Karpas-422 (cell line): ENCODE data around the gene ZFHX3. TPM values are rescaled to one million over a fixed set of nuclear protein-coding genes. Genes with fewer than 3 reads are reported as not detected.

ENCODE experiments used
- DNase-seq: peaks from one replicate; pipeline ENCODE4 v3.0.0-alpha.2; 2015
- H2AFZ ChIP-seq: fragments of 200-600 bp; sonication (generic); 2 replicates; pipeline ENCODE4 v1.6.1; 2014; ENCODE audit warnings: antibody characterized with exemption, low read length, mixed read lengths
- H3K27ac ChIP-seq: fragments of 200-600 bp; sonication (generic); 2 replicates; pipeline ENCODE4 v1.5.1; 2014; ENCODE audit warnings: mild to moderate bottlenecking, low read length, moderate library complexity
- H3K27me3 ChIP-seq: fragments of 200-600 bp; sonication (generic); 2 replicates; pipeline ENCODE4 v1.6.1; 2014; ENCODE audit warnings: low read length, mixed read lengths
- H3K36me3 ChIP-seq: fragments of 200-600 bp; sonication (generic); 2 replicates; pipeline ENCODE4 v1.6.1; 2014; ENCODE audit warnings: low read length, mixed read lengths; ENCODE audit not compliant: insufficient read depth
- H3K4me1 ChIP-seq: fragments of 200-600 bp; sonication (generic); 2 replicates; pipeline ENCODE4 v1.6.1; 2014; ENCODE audit warnings: mild to moderate bottlenecking, low read length, mixed read lengths
- H3K4me2 ChIP-seq: fragments of 200-600 bp; sonication (generic); 2 replicates; pipeline ENCODE4 v1.6.1; 2014; ENCODE audit warnings: low read length, low read depth, mild to moderate bottlenecking; ENCODE audit not compliant: poor library complexity, severe bottlenecking
- H3K4me3 ChIP-seq: fragments of 200-600 bp; sonication (generic); 2 replicates; pipeline ENCODE4 v1.5.1; 2014; ENCODE audit warnings: mild to moderate bottlenecking, antibody characterized with exemption, low read length, mixed read lengths
- H3K79me2 ChIP-seq: fragments of 200-600 bp; sonication (generic); 2 replicates; pipeline ENCODE4 v1.6.1; 2014; ENCODE audit warnings: mild to moderate bottlenecking, low read length, mixed read lengths
- H3K9ac ChIP-seq: fragments of 200-600 bp; sonication (generic); 2 replicates; pipeline ENCODE4 v1.6.0; 2014; ENCODE audit warnings: low read length
- H3K9me2 ChIP-seq: fragments of 200-600 bp; sonication (generic), shearing (Covaris generic); replicated peaks from 2 replicates; pipeline ENCODE4 v1.6.0; 2014; ENCODE audit warnings: mild to moderate bottlenecking, low read length, moderate library complexity; ENCODE audit not compliant: insufficient read depth
- H3K9me3 ChIP-seq: fragments of 300-700, 200-600 bp; sonication (generic); 2 replicates; pipeline ENCODE4 v1.6.1; 2014; ENCODE audit warnings: low read length, mixed read lengths
- H4K20me1 ChIP-seq: fragments of 200-600 bp; sonication (generic); 2 replicates; pipeline ENCODE4 v1.6.1; 2014; ENCODE audit warnings: mild to moderate bottlenecking, antibody characterized with exemption, low read length, low read depth; ENCODE audit not compliant: insufficient read depth
- total RNA-seq: library from RNA; depleted of rRNA; stranded (reverse); fragments of >200 nt; shearing (Covaris generic); gene quantifications from 2 replicates; pipeline ENCODE4 v1.2.3, GENCODE V29; 2014; ENCODE audit warnings: low replicate concordance

Gene ZFHX3
- total RNA-seq, 1 experiment from 2014 or later, result 0.67 TPM

DNA sequence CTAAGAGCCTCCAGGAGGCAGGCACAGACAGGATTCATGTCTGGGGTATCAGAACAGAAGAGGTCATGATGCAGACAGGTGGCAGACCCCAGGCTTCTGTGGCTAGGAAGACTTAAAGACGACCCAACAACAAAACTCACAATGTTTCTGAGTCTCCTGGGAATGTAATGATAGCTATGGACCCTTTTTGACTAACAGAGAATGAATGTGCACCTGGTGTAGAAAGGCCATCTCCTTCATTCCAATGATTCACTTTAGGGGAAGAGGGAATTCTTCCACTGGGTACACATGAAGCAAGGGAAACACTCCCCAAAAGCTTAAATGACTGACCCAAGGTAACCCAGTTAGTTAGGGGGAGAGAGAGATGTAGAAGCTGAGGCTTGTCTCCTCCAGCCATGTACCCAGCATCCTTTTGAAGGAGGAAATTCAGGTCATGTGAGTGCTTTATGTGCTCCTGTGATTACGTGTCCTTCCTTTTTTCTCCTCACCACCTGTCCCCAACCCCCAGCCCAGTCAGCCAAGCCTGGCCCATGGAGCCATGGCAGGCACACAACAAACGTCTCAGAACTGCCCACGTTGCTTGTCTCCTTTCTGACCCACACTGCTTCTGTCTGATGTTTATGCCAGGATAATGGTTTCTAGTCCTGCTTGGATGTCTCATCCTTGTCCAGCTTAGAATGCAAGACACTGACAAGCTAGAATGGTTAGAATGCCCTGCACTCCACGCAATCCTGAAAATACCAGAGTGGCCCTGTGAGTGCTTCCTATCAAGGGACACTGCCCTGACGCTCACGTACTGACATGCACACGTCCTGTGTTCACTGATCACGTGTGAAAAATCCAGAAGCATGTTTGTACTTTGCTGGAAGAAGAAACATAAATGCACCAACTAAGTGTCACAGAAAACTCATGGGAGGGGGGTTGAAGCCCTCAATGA lies 156.4 kb downstream of the ZFHX3 start:
- no peaks in the 10 kb centered on the region for H3K27me3 ChIP-seq
- no peak overlapping the region for H2AFZ ChIP-seq
- no peaks in the 10 kb centered on the region for H3K9me2 ChIP-seq
- no peaks in the 10 kb centered on the region for H3K9me3 ChIP-seq
- no peaks in the 10 kb centered on the region for H3K4me1 ChIP-seq
- no peak overlapping the region for H3K4me3 ChIP-seq
- no peak overlapping the region for H3K27ac ChIP-seq
- no peak overlapping the region for H3K9ac ChIP-seq
- no peak for DNase-seq
- H3K4me2 ChIP-seq, result no peak overlapping the region
- no peaks in the 10 kb centered on the region for H3K79me2 ChIP-seq
- H4K20me1 ChIP-seq, result no peaks in the 10 kb centered on the region
- H3K36me3 ChIP-seq, result no peaks in the 10 kb centered on the region

DNA sequence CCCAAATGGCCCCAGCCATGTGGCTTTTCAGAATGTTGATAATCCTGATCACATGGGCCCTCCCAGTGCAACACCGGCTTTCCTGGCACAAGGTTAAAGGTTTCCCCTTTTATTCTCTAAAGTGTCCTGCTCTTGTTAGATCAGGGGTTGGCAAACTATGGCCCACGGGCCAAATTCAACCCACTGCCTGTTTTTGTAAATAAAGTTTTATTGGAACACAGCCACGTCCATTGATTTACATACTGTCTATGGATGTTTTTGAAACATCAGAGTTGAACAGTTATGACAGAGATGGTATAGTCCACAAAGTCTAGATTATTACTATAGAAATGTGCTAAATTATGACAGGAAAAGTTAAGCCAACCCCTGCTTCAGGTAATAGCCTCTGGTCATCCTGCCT lies 157.3 kb downstream of the ZFHX3 start:
- Histone ChIP-seq H3K36me3 (no peaks in the 10 kb centered on the region), H3K27ac (no peak overlapping the region), H3K4me1 (no peaks in the 10 kb centered on the region), H3K27me3 (no peaks in the 10 kb centered on the region), H3K79me2 (no peaks in the 10 kb centered on the region), H3K9me3 (no peaks in the 10 kb centered on the region), H2AFZ (no peak overlapping the region), H4K20me1 (no peaks in the 10 kb centered on the region), H3K4me2 (no peak overlapping the region), H3K9ac (no peak overlapping the region), H3K9me2 (no peaks in the 10 kb centered on the region), H3K4me3 (no peak overlapping the region)
- no peak for DNase-seq

DNA sequence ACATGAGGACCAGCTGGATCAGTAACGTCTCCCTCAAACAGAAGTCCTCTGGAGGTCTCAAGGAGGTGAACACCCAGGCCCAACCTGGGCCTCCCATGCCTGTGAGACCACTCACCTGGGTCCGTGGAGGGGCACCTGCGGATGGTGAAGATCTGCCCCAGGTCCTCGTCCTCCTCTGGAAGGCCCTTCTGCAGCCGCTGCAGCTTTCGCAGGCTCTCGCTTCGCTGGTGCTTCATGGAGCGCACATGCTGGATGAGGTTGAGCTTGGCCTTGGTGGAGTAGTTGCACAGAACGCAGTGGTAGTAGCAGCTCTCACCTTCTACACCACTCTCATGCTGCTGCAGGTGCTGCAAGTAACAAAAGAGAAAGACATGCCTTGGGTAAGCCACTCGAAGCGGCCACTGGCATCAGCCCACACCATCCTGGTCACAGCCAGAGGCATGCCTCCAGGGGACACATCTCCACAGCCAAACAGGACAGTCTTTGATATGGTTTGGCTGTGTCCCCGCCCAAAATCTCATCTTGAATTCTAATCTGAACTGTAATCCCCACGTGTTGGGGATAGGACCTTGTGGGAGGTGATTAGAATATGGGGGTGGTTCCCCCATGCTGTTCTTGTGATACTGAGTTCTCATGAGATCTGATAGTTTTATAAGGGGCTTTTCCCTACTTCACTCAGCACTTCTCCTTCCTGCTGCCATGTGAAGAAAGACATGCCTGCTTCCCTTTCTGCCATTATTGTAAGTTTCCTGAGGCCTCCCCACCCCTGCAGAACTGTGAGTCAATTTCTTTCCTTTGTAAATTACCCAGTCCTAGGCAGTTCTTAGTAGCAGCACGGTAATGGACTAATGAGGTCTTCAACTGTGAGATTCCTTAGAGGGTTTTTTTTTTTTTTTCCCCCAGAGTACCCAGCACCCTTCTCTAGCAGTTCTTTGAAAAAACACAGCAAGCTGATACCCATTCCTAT lies 158.0 kb downstream of the ZFHX3 start:
- Histone ChIP-seq H3K9me2 (no peaks in the 10 kb centered on the region), H2AFZ (no peak overlapping the region), H3K27me3 (no peaks in the 10 kb centered on the region), H3K36me3 (no peaks in the 10 kb centered on the region), H3K4me2 (no peak overlapping the region), H3K9me3 (no peaks in the 10 kb centered on the region), H3K9ac (no peak overlapping the region), H3K79me2 (no peaks in the 10 kb centered on the region), H3K4me3 (no peak overlapping the region), H3K27ac (no peak overlapping the region), H3K4me1 (no peaks in the 10 kb centered on the region), H4K20me1 (no peaks in the 10 kb centered on the region)
- DNase-seq, result no peak

DNA sequence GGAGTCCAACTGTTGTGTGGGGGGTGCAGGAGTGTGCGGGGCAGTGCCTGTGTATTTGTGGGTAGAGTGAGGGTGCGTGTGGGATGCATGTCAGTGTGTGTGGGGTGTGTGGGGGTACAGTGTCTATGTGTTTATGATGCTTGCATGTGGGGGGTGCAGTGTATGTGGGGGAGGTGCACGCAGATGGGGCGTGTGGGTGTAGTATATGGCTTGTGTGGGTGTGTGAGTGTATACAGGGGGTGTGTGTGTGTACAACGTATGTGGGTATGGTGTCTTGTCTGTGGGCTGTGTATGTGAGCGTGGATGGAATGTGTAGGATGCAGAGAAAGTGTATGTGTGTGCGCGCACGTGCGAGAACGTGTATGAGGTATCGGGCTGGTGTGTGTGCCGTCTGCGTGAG lies 160.4 kb downstream of the ZFHX3 start:
- no peak for DNase-seq
- Histone ChIP-seq H3K4me2 (no peak overlapping the region), H3K36me3 (no peaks in the 10 kb centered on the region), H3K4me1 (no peaks in the 10 kb centered on the region), H3K27me3 (no peaks in the 10 kb centered on the region), H2AFZ (no peak overlapping the region), H3K4me3 (no peak overlapping the region), H3K9ac (no peak overlapping the region), H3K27ac (no peak overlapping the region), H3K79me2 (no peaks in the 10 kb centered on the region), H4K20me1 (no peaks in the 10 kb centered on the region), H3K9me3 (no peaks in the 10 kb centered on the region), H3K9me2 (no peaks in the 10 kb centered on the region)

DNA sequence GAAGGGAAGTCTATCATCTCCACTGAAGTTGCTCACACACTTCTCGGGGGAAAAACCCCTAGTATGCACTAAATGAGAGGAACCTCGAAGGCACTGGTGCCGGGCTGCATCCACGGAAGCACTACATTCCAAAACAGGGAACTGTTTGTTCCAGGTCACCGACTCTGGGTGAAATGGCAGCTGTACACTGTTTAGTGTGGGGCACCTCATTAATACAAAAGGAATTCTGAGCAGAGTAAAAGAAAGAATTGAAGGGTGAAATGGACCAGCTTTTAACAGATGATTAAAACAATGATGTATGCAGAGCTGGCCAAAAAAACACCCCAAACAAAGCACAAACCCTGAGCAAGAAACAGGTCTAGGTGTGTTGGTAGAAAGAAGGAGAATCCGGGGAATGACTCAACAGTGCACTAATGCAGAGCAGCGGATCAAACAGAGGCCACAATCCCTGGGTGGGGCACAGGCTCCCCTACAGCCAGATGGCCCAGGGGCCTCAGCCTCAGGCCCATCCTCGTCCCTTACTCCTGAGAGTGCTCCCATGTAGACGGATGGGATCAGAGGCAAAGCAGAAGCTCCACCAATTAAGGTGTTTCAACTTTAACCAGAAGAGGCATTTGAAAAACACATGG lies 161.5 kb downstream of the ZFHX3 start:
- no peaks in the 10 kb centered on the region for H3K36me3 ChIP-seq
- H3K4me2 ChIP-seq, result no peak overlapping the region

DNA sequence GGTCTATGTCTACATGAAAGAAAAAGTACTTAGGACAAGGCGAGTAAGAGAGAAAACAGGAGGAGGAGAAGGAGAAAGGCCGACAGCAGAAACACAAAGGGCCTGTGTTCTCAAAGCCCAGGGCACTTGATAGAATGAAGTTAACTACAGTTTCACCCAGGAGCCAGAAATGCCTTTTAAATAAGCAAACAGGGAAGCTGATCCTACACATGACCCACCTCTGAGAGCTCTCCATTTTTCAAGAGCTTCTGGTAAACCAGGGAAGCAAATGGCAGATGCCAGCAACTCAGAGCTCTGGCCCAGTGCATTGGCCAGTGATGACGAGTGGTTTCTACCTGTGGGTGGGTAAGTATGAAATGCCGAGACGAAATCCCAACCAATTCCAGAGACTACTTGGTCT lies 163.4 kb downstream of the ZFHX3 start:
- no peaks in the 10 kb centered on the region for H3K4me1 ChIP-seq
- H3K79me2 ChIP-seq, result no peaks in the 10 kb centered on the region
- no peak overlapping the region for H3K4me3 ChIP-seq
- H3K4me2 ChIP-seq, result no peak overlapping the region
- no peaks in the 10 kb centered on the region for H4K20me1 ChIP-seq
- no peaks in the 10 kb centered on the region for H3K27me3 ChIP-seq
- H2AFZ ChIP-seq, result no peak overlapping the region
- H3K9me3 ChIP-seq, result no peaks in the 10 kb centered on the region
- no peak for DNase-seq
- no peaks in the 10 kb centered on the region for H3K9me2 ChIP-seq
- no peaks in the 10 kb centered on the region for H3K36me3 ChIP-seq
- no peak overlapping the region for H3K9ac ChIP-seq
- no peak overlapping the region for H3K27ac ChIP-seq

More for the DNA sequence above, 161.5 kb downstream of the ZFHX3 start:
- no peaks in the 10 kb centered on the region for H3K27me3 ChIP-seq
- H3K4me3 ChIP-seq, result no peak overlapping the region
- DNase-seq, result no peak
- H3K9me3 ChIP-seq, result no peaks in the 10 kb centered on the region
- no peaks in the 10 kb centered on the region for H3K79me2 ChIP-seq
- no peaks in the 10 kb centered on the region for H4K20me1 ChIP-seq
- no peak overlapping the region for H2AFZ ChIP-seq
- H3K9ac ChIP-seq, result no peak overlapping the region
- H3K9me2 ChIP-seq, result no peaks in the 10 kb centered on the region
- H3K4me1 ChIP-seq, result no peaks in the 10 kb centered on the region
- no peak overlapping the region for H3K27ac ChIP-seq

DNA sequence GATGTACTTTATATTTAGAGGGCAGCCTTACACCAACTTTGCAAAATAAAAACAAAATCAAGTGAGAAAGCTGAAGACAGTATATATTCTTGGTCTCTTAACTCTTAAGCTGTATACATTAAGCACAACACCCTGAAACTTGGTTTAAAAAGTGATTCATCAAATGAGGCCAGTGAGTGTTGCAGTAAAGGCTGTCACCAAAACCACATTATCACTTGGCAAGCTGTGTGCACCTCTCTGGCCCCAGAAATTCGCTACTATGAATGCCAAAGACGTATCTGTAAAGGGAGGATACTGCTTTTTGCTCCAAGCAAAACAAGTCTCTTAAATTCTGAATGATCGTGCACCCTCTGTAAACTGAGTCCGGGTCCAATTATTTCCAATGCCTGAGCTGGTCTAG lies 163.9 kb downstream of the ZFHX3 start:
- H3K4me2 ChIP-seq, result no peak overlapping the region
- no peak overlapping the region for H2AFZ ChIP-seq
- no peak overlapping the region for H3K9ac ChIP-seq
- H3K79me2 ChIP-seq, result no peaks in the 10 kb centered on the region
- DNase-seq, result no peak
- no peaks in the 10 kb centered on the region for H3K9me2 ChIP-seq
- no peak overlapping the region for H3K4me3 ChIP-seq
- no peaks in the 10 kb centered on the region for H4K20me1 ChIP-seq
- no peaks in the 10 kb centered on the region for H3K9me3 ChIP-seq
- H3K36me3 ChIP-seq, result no peaks in the 10 kb centered on the region
- H3K27ac ChIP-seq, result no peak overlapping the region
- H3K4me1 ChIP-seq, result no peaks in the 10 kb centered on the region
- no peaks in the 10 kb centered on the region for H3K27me3 ChIP-seq

DNA sequence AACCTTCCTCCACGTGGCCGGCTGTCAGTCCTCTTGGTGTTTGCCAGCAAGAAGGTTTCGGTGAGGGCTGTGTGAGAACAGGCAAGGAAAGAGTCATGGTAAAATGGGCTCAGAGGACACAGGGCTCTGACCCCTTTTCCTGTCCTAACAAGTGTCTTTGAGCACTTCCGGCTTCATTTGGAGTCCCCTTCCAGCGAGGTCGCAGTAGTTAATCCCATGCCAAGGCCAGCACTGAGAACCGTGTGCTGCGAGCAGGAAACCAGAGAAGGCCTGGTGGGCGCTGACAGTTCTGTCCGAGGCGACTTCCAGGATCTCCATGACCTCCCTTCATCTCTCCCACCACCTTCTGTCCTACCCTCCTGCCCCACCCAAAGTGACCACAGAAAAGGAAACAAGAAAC lies 168.1 kb downstream of the ZFHX3 start:
- Histone ChIP-seq H3K4me3 (no peak overlapping the region), H4K20me1 (no peaks in the 10 kb centered on the region), H3K4me1 (peaks cover 7% of the 10 kb centered on the region), H3K27ac (no peak overlapping the region), H3K36me3 (no peaks in the 10 kb centered on the region), H3K79me2 (no peaks in the 10 kb centered on the region), H2AFZ (no peak overlapping the region), H3K4me2 (no peak overlapping the region), H3K9me2 (no peaks in the 10 kb centered on the region), H3K27me3 (no peaks in the 10 kb centered on the region), H3K9me3 (no peaks in the 10 kb centered on the region), H3K9ac (no peak overlapping the region)
- no peak for DNase-seq
